LoVo (cell line): ENCODE measurements around the gene MCM8.

ENCODE experiments used
- DNase-seq: peaks from one replicate; pipeline ENCODE4 v3.0.0-alpha.2; 2016; ENCODE audit warnings: low spot score

Gene MCM8

GRCh38 chr20:5947276-5947675, 3.2 kb upstream of the MCM8 start:
- no peak for DNase-seq

GRCh38 chr20:5949943-5950270, 545 bp upstream of the MCM8 start:
- DNase-seq: no peak

GRCh38 chr20:5967469-5967868, 17.0 kb downstream of the MCM8 start:
- no peak for DNase-seq

GRCh38 chr20:5968462-5968861, 18.0 kb downstream of the MCM8 start:
- no peak for DNase-seq

- no peak for DNase-seq
Observed at GRCh38 chr20:5969348-5969935, 19.0 kb downstream of the MCM8 start.

- no peak for DNase-seq
Observed at GRCh38 chr20:5969940-5970339, 19.5 kb downstream of the MCM8 start.

GRCh38 chr20:5970381-5970780, 19.9 kb downstream of the MCM8 start:
- no peak for DNase-seq

GRCh38 chr20:5971203-5971602, 20.8 kb downstream of the MCM8 start:
- DNase-seq: no peak

- DNase-seq: no peak
Observed at GRCh38 chr20:5973172-5973571, 22.7 kb downstream of the MCM8 start.

GRCh38 chr20:5973971-5974370, 23.5 kb downstream of the MCM8 start:
- DNase-seq: no peak

GRCh38 chr20:5974531-5974930, 24.1 kb downstream of the MCM8 start:
- no peak for DNase-seq

GRCh38 chr20:5975778-5976177, 25.3 kb downstream of the MCM8 start:
- no peak for DNase-seq

- no peak for DNase-seq
Observed at GRCh38 chr20:5977223-5977622, 26.8 kb downstream of the MCM8 start.

- DNase-seq: no peak
Observed at GRCh38 chr20:5977975-5978374, 27.5 kb downstream of the MCM8 start.

GRCh38 chr20:5979801-5980200, 29.3 kb downstream of the MCM8 start:
- no peak for DNase-seq

- no peak for DNase-seq
Observed at GRCh38 chr20:5980720-5981538, 30.5 kb downstream of the MCM8 start.

GRCh38 chr20:5987383-5987782, 36.9 kb downstream of the MCM8 start:
- DNase-seq: no peak

- no peak for DNase-seq
Observed at GRCh38 chr20:5989539-5989938, 39.1 kb downstream of the MCM8 start.

GRCh38 chr20:5990946-5991345, 40.5 kb downstream of the MCM8 start:
- DNase-seq: no peak

- DNase-seq: peak; percentile 54
Observed at GRCh38 chr20:5991623-5992441, 41.4 kb downstream of the MCM8 start.

- DNase-seq: peak; percentile 23
Observed at GRCh38 chr20:5996765-5997164, 46.3 kb downstream of the MCM8 start.

- DNase-seq: no peak
Observed at GRCh38 chr20:5999783-6000182, 49.3 kb downstream of the MCM8 start.

GRCh38 chr20:6000871-6001270, 50.4 kb downstream of the MCM8 start:
- DNase-seq: no peak
